ENCODE data around the gene NPC1L1. TPM values are rescaled to one million over a fixed set of nuclear protein-coding genes. Genes with fewer than 3 reads are reported as not detected.

Gene NPC1L1
- total RNA-seq, 1 experiment from 2014 or later: 0.15 TPM

DNA sequence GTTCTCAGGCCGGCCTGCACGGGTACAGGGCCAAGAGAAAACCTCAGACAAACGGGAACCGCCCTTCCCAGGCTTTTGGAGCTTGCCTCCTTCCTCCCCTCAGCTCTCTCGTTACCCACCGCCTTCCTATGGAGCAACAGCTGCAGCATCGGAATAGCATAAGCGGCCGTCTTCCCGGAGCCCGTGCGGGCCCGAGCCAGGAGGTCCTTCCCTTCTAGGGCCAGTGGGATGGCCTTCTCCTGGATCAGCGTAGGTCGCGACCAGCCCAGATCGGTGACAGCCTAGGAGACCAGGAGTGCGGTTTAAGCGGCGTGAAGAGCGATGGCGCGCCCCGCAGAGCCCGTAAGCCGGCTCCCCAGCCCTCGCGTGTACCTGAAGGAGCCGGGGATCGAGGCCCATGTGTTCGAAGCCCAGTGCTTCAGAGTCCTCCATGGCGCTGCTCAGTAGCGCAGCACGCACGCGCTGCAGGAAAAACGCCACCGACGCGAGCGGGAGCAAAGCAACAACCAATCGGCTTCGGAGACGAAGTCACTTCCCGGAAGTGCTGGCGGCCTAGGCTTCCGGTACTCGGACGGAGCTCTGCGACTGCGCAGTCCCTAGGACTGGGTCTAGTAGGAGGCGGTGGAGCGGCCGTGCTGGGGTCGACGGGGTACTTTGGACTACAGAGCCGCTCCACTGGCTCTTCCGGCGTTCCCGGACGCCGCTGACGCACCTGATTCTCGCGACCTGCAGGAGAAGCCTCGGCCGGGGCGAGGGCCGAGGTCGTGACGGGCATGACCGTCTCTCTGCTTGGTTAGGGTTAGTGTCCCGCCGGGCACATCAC lies 32.5 kb upstream of the NPC1L1 start, which contains the start of gene DDX56 (continued):
- TF ChIP-seq, protein P1, sequence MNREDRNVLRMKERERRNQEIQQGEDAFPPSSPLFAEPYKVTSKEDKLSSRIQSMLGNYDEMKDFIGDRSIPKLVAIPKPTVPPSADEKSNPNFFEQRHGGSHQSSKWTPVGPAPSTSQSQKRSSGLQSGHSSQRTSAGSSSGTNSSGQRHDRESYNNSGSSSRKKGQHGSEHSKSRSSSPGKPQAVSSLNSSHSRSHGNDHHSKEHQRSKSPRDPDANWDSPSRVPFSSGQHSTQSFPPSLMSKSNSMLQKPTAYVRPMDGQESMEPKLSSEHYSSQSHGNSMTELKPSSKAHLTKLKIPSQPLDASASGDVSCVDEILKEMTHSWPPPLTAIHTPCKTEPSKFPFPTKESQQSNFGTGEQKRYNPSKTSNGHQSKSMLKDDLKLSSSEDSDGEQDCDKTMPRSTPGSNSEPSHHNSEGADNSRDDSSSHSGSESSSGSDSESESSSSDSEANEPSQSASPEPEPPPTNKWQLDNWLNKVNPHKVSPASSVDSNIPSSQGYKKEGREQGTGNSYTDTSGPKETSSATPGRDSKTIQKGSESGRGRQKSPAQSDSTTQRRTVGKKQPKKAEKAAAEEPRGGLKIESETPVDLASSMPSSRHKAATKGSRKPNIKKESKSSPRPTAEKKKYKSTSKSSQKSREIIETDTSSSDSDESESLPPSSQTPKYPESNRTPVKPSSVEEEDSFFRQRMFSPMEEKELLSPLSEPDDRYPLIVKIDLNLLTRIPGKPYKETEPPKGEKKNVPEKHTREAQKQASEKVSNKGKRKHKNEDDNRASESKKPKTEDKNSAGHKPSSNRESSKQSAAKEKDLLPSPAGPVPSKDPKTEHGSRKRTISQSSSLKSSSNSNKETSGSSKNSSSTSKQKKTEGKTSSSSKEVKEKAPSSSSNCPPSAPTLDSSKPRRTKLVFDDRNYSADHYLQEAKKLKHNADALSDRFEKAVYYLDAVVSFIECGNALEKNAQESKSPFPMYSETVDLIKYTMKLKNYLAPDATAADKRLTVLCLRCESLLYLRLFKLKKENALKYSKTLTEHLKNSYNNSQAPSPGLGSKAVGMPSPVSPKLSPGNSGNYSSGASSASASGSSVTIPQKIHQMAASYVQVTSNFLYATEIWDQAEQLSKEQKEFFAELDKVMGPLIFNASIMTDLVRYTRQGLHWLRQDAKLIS (CRISPR knock-in tag; IDR thresholded peaks at IDR 0.05; ENCODE audit: borderline replicate concordance): no peak
- TF ChIP-seq ZNF263 (CRISPR knock-in tag; IDR thresholded peaks at IDR 0.05; ENCODE audit: low read depth) (peak; percentile 27; the same call in 1 of the 2 replicates), NFE2L1 (CRISPR knock-in tag; IDR thresholded peaks at IDR 0.05) (peak; percentile 74; the same call in 1 of the 2 replicates), TP53 (CRISPR knock-in tag; IDR thresholded peaks at IDR 0.05) (no peak), SMAD4 (CRISPR knock-in tag; IDR thresholded peaks at IDR 0.05) (no peak; the same call in 1 of the 2 replicates), AR (CRISPR knock-in tag; IDR thresholded peaks at IDR 0.05) (no peak), ERG (CRISPR knock-in tag; IDR thresholded peaks at IDR 0.05) (no peak), CREB1 (CRISPR knock-in tag; IDR thresholded peaks at IDR 0.05) (peak; percentile 88), ZNF512 (CRISPR knock-in tag; IDR thresholded peaks at IDR 0.05; ENCODE audit: borderline replicate concordance) (no peak), SP1 (CRISPR knock-in tag; conservative IDR thresholded peaks at IDR 0.05) (0 out of 2 replicates have a peak, but pooled peaks have one; percentile 60), SOX15 (CRISPR knock-in tag; IDR thresholded peaks at IDR 0.05) (no peak), IRF2 (CRISPR knock-in tag; IDR thresholded peaks at IDR 0.05; ENCODE audit: borderline replicate concordance, low read depth) (no peak), OVOL2 (CRISPR knock-in tag; IDR thresholded peaks at IDR 0.05; ENCODE audit: borderline replicate concordance) (no peak), PRRX2 (CRISPR knock-in tag; IDR thresholded peaks at IDR 0.05) (no peak), ZBTB21 (CRISPR knock-in tag; IDR thresholded peaks at IDR 0.05; ENCODE audit: borderline replicate concordance) (no peak), MYBL2 (CRISPR knock-in tag; IDR thresholded peaks at IDR 0.05) (peak; percentile 85), HMGA2 (CRISPR knock-in tag; IDR thresholded peaks at IDR 0.05) (no peak)
- TF ChIP-seq, protein P2, sequence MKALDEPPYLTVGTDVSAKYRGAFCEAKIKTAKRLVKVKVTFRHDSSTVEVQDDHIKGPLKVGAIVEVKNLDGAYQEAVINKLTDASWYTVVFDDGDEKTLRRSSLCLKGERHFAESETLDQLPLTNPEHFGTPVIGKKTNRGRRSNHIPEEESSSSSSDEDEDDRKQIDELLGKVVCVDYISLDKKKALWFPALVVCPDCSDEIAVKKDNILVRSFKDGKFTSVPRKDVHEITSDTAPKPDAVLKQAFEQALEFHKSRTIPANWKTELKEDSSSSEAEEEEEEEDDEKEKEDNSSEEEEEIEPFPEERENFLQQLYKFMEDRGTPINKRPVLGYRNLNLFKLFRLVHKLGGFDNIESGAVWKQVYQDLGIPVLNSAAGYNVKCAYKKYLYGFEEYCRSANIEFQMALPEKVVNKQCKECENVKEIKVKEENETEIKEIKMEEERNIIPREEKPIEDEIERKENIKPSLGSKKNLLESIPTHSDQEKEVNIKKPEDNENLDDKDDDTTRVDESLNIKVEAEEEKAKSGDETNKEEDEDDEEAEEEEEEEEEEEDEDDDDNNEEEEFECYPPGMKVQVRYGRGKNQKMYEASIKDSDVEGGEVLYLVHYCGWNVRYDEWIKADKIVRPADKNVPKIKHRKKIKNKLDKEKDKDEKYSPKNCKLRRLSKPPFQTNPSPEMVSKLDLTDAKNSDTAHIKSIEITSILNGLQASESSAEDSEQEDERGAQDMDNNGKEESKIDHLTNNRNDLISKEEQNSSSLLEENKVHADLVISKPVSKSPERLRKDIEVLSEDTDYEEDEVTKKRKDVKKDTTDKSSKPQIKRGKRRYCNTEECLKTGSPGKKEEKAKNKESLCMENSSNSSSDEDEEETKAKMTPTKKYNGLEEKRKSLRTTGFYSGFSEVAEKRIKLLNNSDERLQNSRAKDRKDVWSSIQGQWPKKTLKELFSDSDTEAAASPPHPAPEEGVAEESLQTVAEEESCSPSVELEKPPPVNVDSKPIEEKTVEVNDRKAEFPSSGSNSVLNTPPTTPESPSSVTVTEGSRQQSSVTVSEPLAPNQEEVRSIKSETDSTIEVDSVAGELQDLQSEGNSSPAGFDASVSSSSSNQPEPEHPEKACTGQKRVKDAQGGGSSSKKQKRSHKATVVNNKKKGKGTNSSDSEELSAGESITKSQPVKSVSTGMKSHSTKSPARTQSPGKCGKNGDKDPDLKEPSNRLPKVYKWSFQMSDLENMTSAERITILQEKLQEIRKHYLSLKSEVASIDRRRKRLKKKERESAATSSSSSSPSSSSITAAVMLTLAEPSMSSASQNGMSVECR (CRISPR knock-in tag; IDR thresholded peaks at IDR 0.05; ENCODE audit: borderline replicate concordance): peak; percentile 76; the same call in 1 of the 2 replicates
- TF ChIP-seq, protein P3, sequence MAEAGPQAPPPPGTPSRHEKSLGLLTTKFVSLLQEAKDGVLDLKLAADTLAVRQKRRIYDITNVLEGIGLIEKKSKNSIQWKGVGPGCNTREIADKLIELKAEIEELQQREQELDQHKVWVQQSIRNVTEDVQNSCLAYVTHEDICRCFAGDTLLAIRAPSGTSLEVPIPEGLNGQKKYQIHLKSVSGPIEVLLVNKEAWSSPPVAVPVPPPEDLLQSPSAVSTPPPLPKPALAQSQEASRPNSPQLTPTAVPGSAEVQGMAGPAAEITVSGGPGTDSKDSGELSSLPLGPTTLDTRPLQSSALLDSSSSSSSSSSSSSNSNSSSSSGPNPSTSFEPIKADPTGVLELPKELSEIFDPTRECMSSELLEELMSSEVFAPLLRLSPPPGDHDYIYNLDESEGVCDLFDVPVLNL (CRISPR knock-in tag; IDR thresholded peaks at IDR 0.05; ENCODE audit: borderline replicate concordance, low read depth): no peak
- TF ChIP-seq, protein P4, sequence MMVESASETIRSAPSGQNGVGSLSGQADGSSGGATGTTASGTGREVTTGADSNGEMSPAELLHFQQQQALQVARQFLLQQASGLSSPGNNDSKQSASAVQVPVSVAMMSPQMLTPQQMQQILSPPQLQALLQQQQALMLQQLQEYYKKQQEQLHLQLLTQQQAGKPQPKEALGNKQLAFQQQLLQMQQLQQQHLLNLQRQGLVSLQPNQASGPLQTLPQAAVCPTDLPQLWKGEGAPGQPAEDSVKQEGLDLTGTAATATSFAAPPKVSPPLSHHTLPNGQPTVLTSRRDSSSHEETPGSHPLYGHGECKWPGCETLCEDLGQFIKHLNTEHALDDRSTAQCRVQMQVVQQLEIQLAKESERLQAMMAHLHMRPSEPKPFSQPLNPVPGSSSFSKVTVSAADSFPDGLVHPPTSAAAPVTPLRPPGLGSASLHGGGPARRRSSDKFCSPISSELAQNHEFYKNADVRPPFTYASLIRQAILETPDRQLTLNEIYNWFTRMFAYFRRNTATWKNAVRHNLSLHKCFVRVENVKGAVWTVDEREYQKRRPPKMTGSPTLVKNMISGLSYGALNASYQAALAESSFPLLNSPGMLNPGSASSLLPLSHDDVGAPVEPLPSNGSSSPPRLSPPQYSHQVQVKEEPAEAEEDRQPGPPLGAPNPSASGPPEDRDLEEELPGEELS (CRISPR knock-in tag; IDR thresholded peaks at IDR 0.05): peak; percentile 86
